Ovary (tissue), 3 donors: ENCODE measurements around the gene EZR.

Experiments
- CTCF ChIP-seq, 3 donors: fragments of 450-650 bp in 2 of 3; fragments of 200-600 bp in 1 of 3; IDR thresholded peaks; one replicate each; pipeline versions ENCODE4 v1.5.1 to v1.8.0; 2016 to 2022; ENCODE audit warnings: antibody characterized with exemption in 3 of 3, mild to moderate bottlenecking in 1 of 3
- EP300 ChIP-seq: sonication (generic); formaldehyde crosslinking; IDR thresholded peaks from one replicate; pipeline ENCODE4 v1.6.1; 2017; ENCODE audit warnings: antibody characterized with exemption
- POLR2A ChIP-seq: fragments of 450-650 bp; IDR thresholded peaks from one replicate; pipeline ENCODE4 v1.6.1; 2017; ENCODE audit warnings: antibody characterized with exemption, mild to moderate bottlenecking, moderate library complexity
- donor health status: DM: no; HTN: no; CAD: no.

- TF ChIP-seq CTCF (IDR thresholded peaks at IDR 0.05) (no peak), EP300 (no peak), POLR2A (no peak)
Measured at GRCh38 chr6:158860279-158860865, 41.2 kb upstream of the EZR start.
